GM12878 (cell line): ENCODE results near the gene ALG2. TPM values are rescaled to one million over a fixed set of nuclear protein-coding genes. Genes with fewer than 3 reads are reported as not detected.

Source experiments
- ATAC-seq: fragments of 200-7000 bp; cut with Tn5 transposase; 3 replicates; pipeline ENCODE4 v1.9.1; 2020; ENCODE audit warnings: mild to moderate bottlenecking, moderate library complexity
- BruUV-seq: library from RNA; stranded (reverse); fragments of 400-500 nt; replicated peaks from 2 replicates; lab custom pipeline; 2021; lab: Mats Ljungman, UMichigan
- CTCF ChIA-PET: fragments of 300-600 bp; sonication (Branson Sonifier 250); formaldehyde crosslinking; extraction: SDS; loops from one replicate; lab custom pipeline; 2021; ENCODE audit warnings: inconsistent platforms; lab: Yijun Ruan, JAX
- POLR2A ChIA-PET: fragments of 350-600 bp; formaldehyde crosslinking; extraction: SDS; loops from one replicate; lab custom pipeline; 2021; ENCODE audit warnings: inconsistent platforms; lab: Charles Lee
- RAD21 ChIA-PET: fragments of 300-600 bp; sonication (Branson Sonifier 250); formaldehyde crosslinking; loops from one replicate; lab custom pipeline; 2023; ENCODE audit warnings: antibody characterized with exemption; ENCODE audit not compliant: unreplicated experiment; lab: Charles Lee
- SMC1A ChIA-PET: fragments of 300-600 bp; sonication (Branson Sonifier 250); formaldehyde crosslinking; loops from one replicate; lab custom pipeline; 2023; ENCODE audit not compliant: unreplicated experiment, uncharacterized antibody; lab: Charles Lee
- DNase-seq: peaks from one replicate; pipeline ENCODE4 v3.0.0-alpha.2; 2011; ENCODE audit warnings: low read depth, low spot score
- FAIRE-seq: peaks from 3 replicates; lab custom pipeline; 2011; peaks lifted over from hg19 to GRCh38; lab: Jason Lieb, UNC
- H2AFZ ChIP-seq: 2 replicates; pipeline ENCODE4 v1.6.0; 2011; ENCODE audit warnings: low read depth, low read length, control low read depth; ENCODE audit not compliant: control insufficient read depth
- H3K27ac ChIP-seq: 2 replicates; pipeline ENCODE4 v1.5.1; 2011; ENCODE audit warnings: control low read depth; ENCODE audit not compliant: control insufficient read depth, insufficient read depth
- H3K27me3 ChIP-seq, 2 experiments: replicated peaks in 1 of 2; 2 replicates each; pipeline versions ENCODE4 v1.6.0 to v1.6.1; 2011; ENCODE audit warnings: low read length in 1 of 2; ENCODE audit not compliant: control insufficient read depth in 2 of 2, insufficient read depth in 2 of 2
- H3K36me3 ChIP-seq, 2 experiments: 2 replicates each; pipeline ENCODE4 v1.5.1; 2011; ENCODE audit warnings: low read length in 1 of 2; ENCODE audit not compliant: control insufficient read depth in 2 of 2, insufficient read depth in 2 of 2
- H3K4me1 ChIP-seq: 2 replicates; pipeline ENCODE4 v1.6.1; 2011; ENCODE audit warnings: mild to moderate bottlenecking, low read length, moderate library complexity, mixed read lengths; ENCODE audit not compliant: control insufficient read depth, insufficient read depth
- H3K4me2 ChIP-seq: 2 replicates; pipeline ENCODE4 v1.6.0; 2011; ENCODE audit warnings: control low read depth; ENCODE audit not compliant: control insufficient read depth, insufficient read depth
- H3K4me3 ChIP-seq: fragments of 200-600 bp; sonication (generic); 2 replicates; pipeline ENCODE4 v1.5.1; 2016
- H3K79me2 ChIP-seq: 2 replicates; pipeline ENCODE4 v1.6.0; 2011; ENCODE audit warnings: low read length; ENCODE audit not compliant: control insufficient read depth, insufficient read depth
- H3K9ac ChIP-seq: 2 replicates; pipeline ENCODE4 v1.8.0; 2011; ENCODE audit warnings: low read length, control low read depth, mixed read lengths; ENCODE audit not compliant: control insufficient read depth, insufficient read depth
- H3K9me3 ChIP-seq: replicated peaks from 3 replicates; pipeline ENCODE4 v1.5.1; 2011; ENCODE audit warnings: mild to moderate bottlenecking, low read length; ENCODE audit not compliant: control insufficient read depth, insufficient read depth
- H4K20me1 ChIP-seq: 2 replicates; pipeline ENCODE4 v1.6.0; 2011; ENCODE audit not compliant: control insufficient read depth, insufficient read depth
- BHLHE40 ChIP-seq, 2 experiments: fragments of 450-650 bp in 1 of 2; IDR thresholded peaks; 2 replicates each; pipeline ENCODE4 v1.6.1; 2011 to 2017; ENCODE audit warnings: low read depth in 2 of 2, borderline replicate concordance in 1 of 2, improper control_type of control experiment in 1 of 2, low read length in 1 of 2, mild to moderate bottlenecking in 1 of 2
- CREM ChIP-seq: IDR thresholded peaks from 2 replicates; pipeline ENCODE4 v1.6.1; 2014; ENCODE audit warnings: antibody characterized with exemption, low read depth
- EED ChIP-seq: sonication (generic); IDR thresholded peaks from 2 replicates; pipeline ENCODE4 v1.6.1; 2016; ENCODE audit warnings: antibody characterized with exemption, low read depth
- IKZF2 ChIP-seq, 2 experiments: fragments of 450-650 bp; IDR thresholded peaks; 2 replicates each; pipeline ENCODE4 v1.6.1; 2017; ENCODE audit warnings: mild to moderate bottlenecking in 2 of 2, moderate library complexity in 2 of 2
- IRF4 ChIP-seq: IDR thresholded peaks from 2 replicates; pipeline ENCODE4 v1.6.1; 2011; ENCODE audit warnings: low read depth, low read length
- JUNB ChIP-seq: IDR thresholded peaks from 2 replicates; pipeline ENCODE4 v1.6.1; 2016; ENCODE audit warnings: antibody characterized with exemption, mild to moderate bottlenecking
- JUND ChIP-seq: IDR thresholded peaks from 2 replicates; pipeline ENCODE4 v1.6.1; 2012; ENCODE audit warnings: low read depth, mild to moderate bottlenecking, low read length, improper control_type of control experiment, moderate library complexity
- MXI1 ChIP-seq: fragments of 150-350 bp; IDR thresholded peaks from 2 replicates; pipeline ENCODE4 v1.6.1; 2011; ENCODE audit warnings: low read depth, mild to moderate bottlenecking, inconsistent platforms, low read length, improper control_type of control experiment
- NFYB ChIP-seq: IDR thresholded peaks from 2 replicates; pipeline ENCODE4 v1.6.1; 2011; ENCODE audit warnings: low read depth, mild to moderate bottlenecking, low read length, improper control_type of control experiment, moderate library complexity; ENCODE audit not compliant: insufficient read depth
- POU2F2 ChIP-seq: IDR thresholded peaks from 3 replicates; pipeline ENCODE4 v1.6.1; 2011; ENCODE audit warnings: low read depth, mild to moderate bottlenecking, low read length, borderline replicate concordance
- RAD51 ChIP-seq: fragments of 450-650 bp; IDR thresholded peaks from 2 replicates; pipeline ENCODE4 v1.6.1; 2016; ENCODE audit warnings: moderate library complexity, mild to moderate bottlenecking, inconsistent platforms
- SMAD5 ChIP-seq: IDR thresholded peaks from 2 replicates; pipeline ENCODE4 v1.6.1; 2016; ENCODE audit warnings: antibody characterized with exemption, low read depth
- SREBF1 ChIP-seq: IDR thresholded peaks from 2 replicates; pipeline ENCODE4 v1.6.1; 2012; ENCODE audit warnings: mild to moderate bottlenecking, low read length
- ZBED1 ChIP-seq: IDR thresholded peaks from 2 replicates; pipeline ENCODE4 v1.6.1; 2016; ENCODE audit warnings: borderline replicate concordance
- ZNF207 ChIP-seq: fragments of 450-650 bp; IDR thresholded peaks from 2 replicates; pipeline ENCODE4 v1.6.1; 2014; ENCODE audit warnings: antibody characterized with exemption, mild to moderate bottlenecking, borderline replicate concordance
- WGBS: methylation state at CpG from one replicate; pipeline ENCODE4 v1.1.6; 2016; ENCODE audit warnings: low lambda C conversion rate; ENCODE audit not compliant: insufficient replicate concordance, insufficient coverage; ENCODE audit errors: missing lambda C conversion rate; 5-methylcytosine and 5-hydroxymethylcytosine counted together
- in situ Hi-C: fragments of 300-500 bp; cut with MboI; formaldehyde crosslinking; loops from 9 replicates; pipeline ENCODE4 v1.14.3; 2018; ENCODE audit warnings: mixed read lengths
- intact Hi-C: fragments of 100-400 bp; cut with micrococcal nuclease; formaldehyde crosslinking; loops from one replicate; pipeline ENCODE4 v1.14.2; 2022; ENCODE audit not compliant: unreplicated experiment
- polyA plus RNA-seq, 11 experiments: library from polyadenylated mRNA; depleted of rRNA in 4 of 11; unstranded in 6 of 11; stranded (reverse) in 5 of 11; fragments of >200 nt; fragmentation: Nextera tagmentation in 4 of 11; fragmentation: Illumina TruSeq in 1 of 11; extraction: Ambion mirVana in 4 of 11; extraction: Trizol in 1 of 11; gene quantifications; 1 replicate in 1 of 11; 2 replicates in 10 of 11; pipeline versions ENCODE4 v1.2.1 to v1.2.3, GENCODE V29; 2011 to 2016; ENCODE audit warnings: inconsistent platforms in 2 of 11, missing spikeins in 2 of 11, low read depth in 1 of 11
- total RNA-seq, 4 experiments: library from RNA; depleted of rRNA in 3 of 4; stranded (reverse); fragments of >200 nt in 3 of 4; fragmentation: Illumina TruSeq in 1 of 4; extraction: Trizol in 1 of 4; gene quantifications; 2 replicates each; pipeline versions ENCODE4 v1.2.1 to v1.2.3, GENCODE V29; 2013 to 2021
- TF ChIP-seq, protein P1 (sequence below): IDR thresholded peaks from 2 replicates; pipeline ENCODE4 v1.6.1; 2012; ENCODE audit warnings: low read length, inconsistent platforms
- TF ChIP-seq, protein P2 (sequence below), 3 experiments: IDR thresholded peaks in 2 of 3; conservative IDR thresholded peaks in 1 of 3; 2 replicates each; pipeline ENCODE4 v1.5.1; 2011; ENCODE audit warnings: low read depth in 3 of 3, low read length in 3 of 3, mild to moderate bottlenecking in 3 of 3, control low read depth in 2 of 3, moderate library complexity in 2 of 3, inconsistent platforms in 1 of 3, mixed read lengths in 1 of 3; ENCODE audit not compliant: control insufficient read depth in 2 of 3, insufficient read depth in 1 of 3; ENCODE audit errors: extremely low read depth in 1 of 3

ALG2 gene
- total and polyA plus RNA-seq, 10 of the 15 experiments (the other 5 are each of a cell fraction or from before 2014, with no cell fraction given): 8.8 to 52.5 (median 38.6) TPM

DNA sequence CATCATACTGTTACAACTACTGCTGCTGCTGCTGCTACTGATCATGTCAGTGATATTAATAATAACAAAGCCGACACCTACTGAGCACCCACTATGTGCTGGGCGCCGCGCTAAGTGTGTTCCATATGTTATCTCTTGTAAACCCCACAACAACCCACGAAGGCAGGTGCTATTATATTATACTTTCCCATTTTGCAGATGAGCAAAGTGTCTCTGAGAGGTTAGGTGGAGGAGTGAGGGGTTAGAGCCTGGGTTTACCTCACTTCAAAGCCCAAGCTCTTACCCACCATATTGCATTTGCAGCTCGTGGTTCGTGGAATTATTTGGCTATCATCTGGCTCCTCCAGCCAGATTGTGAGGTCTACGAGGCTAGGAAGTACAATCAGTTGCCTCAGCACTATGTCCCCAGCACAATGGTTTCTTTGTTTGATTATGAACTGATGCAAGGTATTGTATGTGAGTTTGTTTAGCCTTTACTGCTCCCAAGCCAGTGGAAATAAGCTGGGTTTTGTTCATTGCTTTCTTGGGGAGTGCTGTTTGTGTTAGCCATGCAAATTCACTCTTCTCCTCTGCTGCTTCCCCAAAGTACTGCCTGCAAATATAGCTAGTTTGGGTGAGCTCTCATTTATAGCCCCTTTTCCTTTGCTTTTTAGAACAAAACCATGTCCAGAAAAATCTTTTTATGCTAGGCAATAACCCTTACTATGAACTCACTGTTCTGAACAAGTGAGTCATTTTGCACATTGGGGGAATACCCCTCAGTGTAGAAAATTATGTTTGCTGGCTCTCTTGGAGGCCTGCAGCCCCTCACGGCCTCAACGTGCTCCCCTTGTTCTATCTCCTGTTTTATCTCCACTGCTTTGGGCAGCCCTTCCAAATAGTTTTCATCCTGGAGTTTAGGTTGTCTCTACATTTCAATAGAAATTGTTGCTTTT lies 47.9 kb downstream of the ALG2 start (continued):
- TF ChIP-seq ZBED1 (no peak), POU2F2 (no peak), BHLHE40 (IDR thresholded peaks at IDR 0.05; ENCODE audit: borderline replicate concordance in 1 of 2, low read depth in 2 of 2, low read length in 1 of 2) (no peak), JUNB (peak; percentile 86), IRF4 (peak; percentile 60; the same call in 1 of the 2 replicates), JUND (peak; percentile 9; the same call in 1 of the 2 replicates), CREM (0 out of 2 replicates have a peak, but pooled peaks have one; percentile 10), IKZF2 (IDR thresholded peaks at IDR 0.05) (no peak)

DNA sequence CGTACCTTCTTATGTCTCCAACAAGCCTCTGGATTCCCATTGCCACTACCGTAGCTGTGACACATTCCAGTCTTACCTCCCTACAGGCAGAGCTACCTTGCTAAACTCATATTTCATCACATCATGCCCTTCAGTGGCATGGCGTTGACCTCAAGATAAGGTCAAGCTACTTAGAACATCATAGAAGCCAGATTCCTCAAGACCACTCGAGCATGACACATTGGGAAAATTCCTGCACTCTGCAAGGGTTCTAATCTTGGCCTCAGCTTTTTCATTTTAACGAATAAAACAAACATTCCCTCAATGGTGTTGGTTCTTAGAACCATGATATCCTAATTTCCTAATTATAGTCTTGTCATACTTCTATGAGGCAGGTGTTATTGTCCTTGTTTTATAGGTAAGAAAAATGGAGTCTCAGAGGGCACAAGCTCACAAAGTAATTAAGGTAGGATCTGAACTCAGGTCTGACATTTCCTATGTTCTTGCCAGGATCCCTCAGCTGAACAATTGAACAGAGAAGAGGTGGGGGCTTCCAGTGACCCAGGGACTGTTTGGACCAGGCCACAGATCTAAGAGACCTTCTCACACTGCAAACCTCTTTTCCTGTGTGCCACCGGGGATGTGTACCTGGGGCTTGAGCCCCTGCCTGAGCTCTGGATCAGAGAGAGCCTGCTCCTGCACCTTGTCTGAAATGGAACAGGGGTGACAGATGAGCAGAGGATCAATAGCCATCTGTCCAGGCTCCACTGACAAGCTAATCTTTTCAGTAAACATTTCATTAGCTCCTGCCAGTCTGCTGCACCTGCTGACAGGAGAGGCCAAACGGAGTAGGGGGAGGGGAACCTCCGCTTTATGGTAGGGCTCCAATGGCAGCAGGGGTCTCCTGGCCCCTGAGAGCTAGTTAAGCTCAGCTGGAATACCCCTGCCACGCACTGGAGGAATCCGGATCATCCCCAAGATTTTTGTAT lies 49.3 kb downstream of the ALG2 start:
- CTCF ChIA-PET: interaction anchor here (0.6 to 8.5 kb wide), 11 partner anchors 9 to 653 kb away, joined by 3 to 75 read pairs (median 3); no protein-coding TSS in a partner anchor
- no peak overlapping the region for H3K27ac ChIP-seq
- H4K20me1 ChIP-seq: no peaks in the 10 kb centered on the region
- intact Hi-C loops (no loop called here), in situ Hi-C loops (no loop called here)
- H3K9me3 ChIP-seq: no peaks in the 10 kb centered on the region
- ATAC-seq (no peak), FAIRE-seq (no peak), DNase-seq (no peak)
- H3K4me2 ChIP-seq: no peak overlapping the region
- no TSS peak for BruUV-seq
- RAD21 ChIA-PET: interaction anchor here (0.8 to 7.1 kb wide), 7 partner anchors 9 to 60 kb away, joined by 3 to 58 read pairs (median 5); partner anchors contain the start of genes ALG2 and SEC61B
- WGBS: 82% methylated on average over 10 of the region's 10 CpGs
- H3K9ac ChIP-seq: no peak overlapping the region
- POLR2A ChIA-PET: interaction anchor here (0.6 to 2.5 kb wide), 5 partner anchors 8 to 1037 kb away, joined by 3 to 11 read pairs (median 6); partner anchors contain the start of genes ALG2 and SEC61B
- H3K4me3 ChIP-seq: no peak overlapping the region
- no peaks in the 10 kb centered on the region for H3K36me3 ChIP-seq
- H2AFZ ChIP-seq: no peak overlapping the region
- SMC1A ChIA-PET: interaction anchor here (0.6 to 5.0 kb wide), 7 partner anchors 9 to 94 kb away, joined by 3 to 62 read pairs (median 3); no protein-coding TSS in a partner anchor
- no peaks in the 10 kb centered on the region for H3K79me2 ChIP-seq
- H3K27me3 ChIP-seq: no peaks in the 10 kb centered on the region
- H3K4me1 ChIP-seq: peaks cover 15% of the 10 kb centered on the region
- TF ChIP-seq, protein P1, sequence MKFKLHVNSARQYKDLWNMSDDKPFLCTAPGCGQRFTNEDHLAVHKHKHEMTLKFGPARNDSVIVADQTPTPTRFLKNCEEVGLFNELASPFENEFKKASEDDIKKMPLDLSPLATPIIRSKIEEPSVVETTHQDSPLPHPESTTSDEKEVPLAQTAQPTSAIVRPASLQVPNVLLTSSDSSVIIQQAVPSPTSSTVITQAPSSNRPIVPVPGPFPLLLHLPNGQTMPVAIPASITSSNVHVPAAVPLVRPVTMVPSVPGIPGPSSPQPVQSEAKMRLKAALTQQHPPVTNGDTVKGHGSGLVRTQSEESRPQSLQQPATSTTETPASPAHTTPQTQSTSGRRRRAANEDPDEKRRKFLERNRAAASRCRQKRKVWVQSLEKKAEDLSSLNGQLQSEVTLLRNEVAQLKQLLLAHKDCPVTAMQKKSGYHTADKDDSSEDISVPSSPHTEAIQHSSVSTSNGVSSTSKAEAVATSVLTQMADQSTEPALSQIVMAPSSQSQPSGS: no peak
- TF ChIP-seq ZNF207: no peak
- TF ChIP-seq SREBF1: no peak
- no peak for TF ChIP-seq MXI1
- no peak for TF ChIP-seq NFYB
- no peak for TF ChIP-seq RAD51
- TF ChIP-seq, protein P2, sequence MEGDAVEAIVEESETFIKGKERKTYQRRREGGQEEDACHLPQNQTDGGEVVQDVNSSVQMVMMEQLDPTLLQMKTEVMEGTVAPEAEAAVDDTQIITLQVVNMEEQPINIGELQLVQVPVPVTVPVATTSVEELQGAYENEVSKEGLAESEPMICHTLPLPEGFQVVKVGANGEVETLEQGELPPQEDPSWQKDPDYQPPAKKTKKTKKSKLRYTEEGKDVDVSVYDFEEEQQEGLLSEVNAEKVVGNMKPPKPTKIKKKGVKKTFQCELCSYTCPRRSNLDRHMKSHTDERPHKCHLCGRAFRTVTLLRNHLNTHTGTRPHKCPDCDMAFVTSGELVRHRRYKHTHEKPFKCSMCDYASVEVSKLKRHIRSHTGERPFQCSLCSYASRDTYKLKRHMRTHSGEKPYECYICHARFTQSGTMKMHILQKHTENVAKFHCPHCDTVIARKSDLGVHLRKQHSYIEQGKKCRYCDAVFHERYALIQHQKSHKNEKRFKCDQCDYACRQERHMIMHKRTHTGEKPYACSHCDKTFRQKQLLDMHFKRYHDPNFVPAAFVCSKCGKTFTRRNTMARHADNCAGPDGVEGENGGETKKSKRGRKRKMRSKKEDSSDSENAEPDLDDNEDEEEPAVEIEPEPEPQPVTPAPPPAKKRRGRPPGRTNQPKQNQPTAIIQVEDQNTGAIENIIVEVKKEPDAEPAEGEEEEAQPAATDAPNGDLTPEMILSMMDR (IDR thresholded peaks at IDR 0.05 in 2 of 3, conservative IDR thresholded peaks at IDR 0.05 in 1 of 3; ENCODE audit: control insufficient read depth in 2 of 3, extremely low read depth in 1 of 3, insufficient read depth in 1 of 3, low read depth in 3 of 3, low read length in 3 of 3): no peak
- no peak for TF ChIP-seq SMAD5
- TF ChIP-seq EED: no peak
